Suprapubic skin (tissue), 4 donors: ENCODE measurements around the gene KDM6B. TPM values are rescaled to one million over a fixed set of nuclear protein-coding genes. Genes with fewer than 3 reads are reported as not detected.

Experiments
- DNase-seq, 2 donors: peaks; one replicate each; pipeline ENCODE4 v3.0.0-alpha.2; 2019; ENCODE audit warnings: low spot score in 2 of 2
- H3K27ac ChIP-seq: fragments of 200-600 bp; sonication (generic); one replicate; pipeline ENCODE4 v1.5.1; 2019
- H3K27me3 ChIP-seq: fragments of 200-600 bp; sonication (generic); one replicate; pipeline ENCODE4 v1.5.1; 2019
- H3K36me3 ChIP-seq: fragments of 200-600 bp; sonication (generic); one replicate; pipeline ENCODE4 v1.5.1; 2019
- H3K4me1 ChIP-seq: fragments of 200-600 bp; sonication (generic); one replicate; pipeline ENCODE4 v1.5.1; 2019
- H3K4me3 ChIP-seq: fragments of 200-600 bp; sonication (generic); one replicate; pipeline ENCODE4 v1.5.1; 2019; ENCODE audit warnings: mild to moderate bottlenecking
- H3K9me3 ChIP-seq: fragments of 200-600 bp; sonication (generic); one replicate; pipeline ENCODE4 v1.5.1; 2019
- CTCF ChIP-seq, 2 donors: fragments of 200-600 bp in 1 of 2; fragments of 450-650 bp in 1 of 2; sonication (generic) in 1 of 2; IDR thresholded peaks; one replicate each; pipeline ENCODE4 v1.5.1; 2016 to 2019; ENCODE audit warnings: antibody characterized with exemption in 2 of 2, mild to moderate bottlenecking in 1 of 2, moderate library complexity in 1 of 2
- EP300 ChIP-seq: sonication (generic); formaldehyde crosslinking; IDR thresholded peaks from one replicate; pipeline ENCODE4 v1.6.1; 2017; ENCODE audit warnings: antibody characterized with exemption
- POLR2A ChIP-seq, 2 donors: fragments of 450-650 bp; IDR thresholded peaks; one replicate each; pipeline ENCODE4 v1.6.1; 2017; ENCODE audit warnings: antibody characterized with exemption in 2 of 2, mild to moderate bottlenecking in 2 of 2, moderate library complexity in 2 of 2
- POLR2AphosphoS5 ChIP-seq, 3 donors: sonication (generic); formaldehyde crosslinking; IDR thresholded peaks; one replicate each; pipeline ENCODE4 v1.6.1; 2017; ENCODE audit warnings: antibody characterized with exemption in 3 of 3
- WGBS: methylation state at CpG from one replicate; pipeline ENCODE4 v1.1.5; 2018; 5-methylcytosine and 5-hydroxymethylcytosine counted together
- total RNA-seq, 4 donors: library from RNA; depleted of rRNA; stranded (reverse); fragments of >200 nt; gene quantifications; one replicate each; pipeline ENCODE4 v1.1.0, GENCODE V29; 2016

The KDM6B gene
- total RNA-seq, 4 donors from 2014 or later = 21.4 to 31.0 (median 26.7) TPM

GRCh38 chr17:7818026-7818425 is 16.0 kb upstream of the KDM6B start:
- peaks cover 2% of the 10 kb centered on the region for H3K27me3 ChIP-seq
- no peaks in the 10 kb centered on the region for H3K36me3 ChIP-seq
- 88% methylated on average over 10 of the region's 10 CpGs for WGBS
- no peak overlapping the region for H3K4me3 ChIP-seq
- DNase-seq = no peak
- no peak overlapping the region for H3K27ac ChIP-seq
- TF ChIP-seq POLR2AphosphoS5 (IDR thresholded peaks at IDR 0.05) (no peak), EP300 (no peak), POLR2A (IDR thresholded peaks at IDR 0.05) (no peak), CTCF (IDR thresholded peaks at IDR 0.05) (no peak)
- H3K9me3 ChIP-seq = no peaks in the 10 kb centered on the region
- no peaks in the 10 kb centered on the region for H3K4me1 ChIP-seq

- H3K9me3 ChIP-seq = no peaks in the 10 kb centered on the region
- TF ChIP-seq POLR2AphosphoS5 (IDR thresholded peaks at IDR 0.05) = no peak
- TF ChIP-seq EP300 = no peak
- no peak for TF ChIP-seq CTCF (IDR thresholded peaks at IDR 0.05)
- TF ChIP-seq POLR2A (IDR thresholded peaks at IDR 0.05) = no peak
- WGBS = 88% methylated on average over 22 of the region's 27 CpGs
- H3K4me1 ChIP-seq = no peaks in the 10 kb centered on the region
- no peaks in the 10 kb centered on the region for H3K36me3 ChIP-seq
- DNase-seq = no peak
- H3K27ac ChIP-seq = no peak overlapping the region
- peaks cover 2% of the 10 kb centered on the region for H3K27me3 ChIP-seq
- no peak overlapping the region for H3K4me3 ChIP-seq
Observed at GRCh38 chr17:7818746-7819645, 15.0 kb upstream of the KDM6B start.

GRCh38 chr17:7820231-7820630 is 13.8 kb upstream of the KDM6B start:
- TF ChIP-seq CTCF (IDR thresholded peaks at IDR 0.05) (no peak), EP300 (no peak), POLR2AphosphoS5 (IDR thresholded peaks at IDR 0.05) (no peak), POLR2A (IDR thresholded peaks at IDR 0.05) (no peak)
- H3K4me1 ChIP-seq = peaks cover under 1% of the 10 kb centered on the region
- DNase-seq = no peak
- H3K4me3 ChIP-seq = no peak overlapping the region
- peaks cover 2% of the 10 kb centered on the region for H3K27me3 ChIP-seq
- no peaks in the 10 kb centered on the region for H3K36me3 ChIP-seq
- no peaks in the 10 kb centered on the region for H3K9me3 ChIP-seq
- 87% methylated on average over 5 of the region's 5 CpGs for WGBS
- H3K27ac ChIP-seq = no peak overlapping the region

GRCh38 chr17:7822126-7822525 is 11.9 kb upstream of the KDM6B start:
- TF ChIP-seq POLR2AphosphoS5 (IDR thresholded peaks at IDR 0.05) (no peak), EP300 (no peak), POLR2A (IDR thresholded peaks at IDR 0.05) (no peak), CTCF (IDR thresholded peaks at IDR 0.05) (no peak)
- Histone ChIP-seq H3K4me3 (no peak overlapping the region), H3K9me3 (no peaks in the 10 kb centered on the region), H3K27ac (no peak overlapping the region), H3K27me3 (peaks cover 2% of the 10 kb centered on the region), H3K4me1 (peaks cover 7% of the 10 kb centered on the region), H3K36me3 (no peaks in the 10 kb centered on the region)
- WGBS = 72% methylated on average over 14 of the region's 14 CpGs
- no peak for DNase-seq

- Histone ChIP-seq H3K9me3 (no peaks in the 10 kb centered on the region), H3K36me3 (no peaks in the 10 kb centered on the region), H3K4me3 (no peak overlapping the region), H3K27me3 (peaks cover 3% of the 10 kb centered on the region), H3K27ac (no peak overlapping the region), H3K4me1 (peaks cover 7% of the 10 kb centered on the region)
- TF ChIP-seq EP300 = no peak
- no peak for TF ChIP-seq CTCF (IDR thresholded peaks at IDR 0.05)
- TF ChIP-seq POLR2AphosphoS5 (IDR thresholded peaks at IDR 0.05) = no peak
- TF ChIP-seq POLR2A (IDR thresholded peaks at IDR 0.05) = no peak
- no peak for DNase-seq
- WGBS = 81% methylated on average over 20 of the region's 20 CpGs
Observed at GRCh38 chr17:7823581-7824001, 10.4 kb upstream of the KDM6B start.
